22Rv1 (cell line): ENCODE results near the gene CHKA.

Experiments
- H3K27ac ChIP-seq: fragments of 450-650 bp; 2 replicates; pipeline ENCODE4 v1.5.1; 2017
- ZFX ChIP-seq: fragments of 450-650 bp; IDR thresholded peaks from 2 replicates; pipeline ENCODE4 v1.6.1; 2017; ENCODE audit warnings: antibody characterized with exemption, borderline replicate concordance
- TF ChIP-seq, protein P1 (sequence below): fragments of 450-650 bp; IDR thresholded peaks from 2 replicates; pipeline ENCODE4 v1.5.1; 2017; ENCODE audit warnings: mild to moderate bottlenecking

CHKA gene

DNA sequence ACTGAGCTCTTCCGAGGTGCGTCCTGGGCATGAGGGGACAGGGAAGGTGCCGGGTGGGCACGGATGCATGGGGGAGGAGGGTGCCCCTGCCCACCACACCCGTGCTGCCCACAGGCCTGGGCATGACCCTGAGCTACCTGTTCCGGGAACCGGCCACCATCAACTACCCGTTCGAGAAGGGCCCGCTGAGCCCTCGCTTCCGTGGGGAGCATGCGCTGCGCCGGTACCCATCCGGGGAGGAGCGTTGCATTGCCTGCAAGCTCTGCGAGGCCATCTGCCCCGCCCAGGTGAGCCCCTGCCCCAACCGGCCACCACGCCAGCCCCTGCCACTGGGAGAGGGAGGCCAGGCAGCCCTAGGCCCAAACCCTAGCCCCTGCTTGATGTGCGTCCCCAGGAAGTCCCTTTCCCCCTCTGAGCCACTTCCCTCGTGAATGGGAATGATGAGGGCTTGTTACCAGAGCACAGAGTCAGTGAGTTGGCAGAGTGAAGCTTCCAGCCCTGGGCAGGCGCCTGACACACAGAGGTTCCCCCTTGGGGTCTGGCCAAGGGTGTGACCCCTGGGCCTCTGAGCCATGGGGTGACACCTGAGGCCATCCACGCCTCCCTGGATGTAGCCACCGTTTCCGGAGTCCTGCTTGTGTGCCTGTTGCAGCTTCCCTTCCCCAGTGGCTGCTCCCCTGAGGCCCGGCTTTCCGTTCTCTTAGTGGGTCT lies 88.0 kb downstream of the CHKA start:
- TF ChIP-seq, protein P1, sequence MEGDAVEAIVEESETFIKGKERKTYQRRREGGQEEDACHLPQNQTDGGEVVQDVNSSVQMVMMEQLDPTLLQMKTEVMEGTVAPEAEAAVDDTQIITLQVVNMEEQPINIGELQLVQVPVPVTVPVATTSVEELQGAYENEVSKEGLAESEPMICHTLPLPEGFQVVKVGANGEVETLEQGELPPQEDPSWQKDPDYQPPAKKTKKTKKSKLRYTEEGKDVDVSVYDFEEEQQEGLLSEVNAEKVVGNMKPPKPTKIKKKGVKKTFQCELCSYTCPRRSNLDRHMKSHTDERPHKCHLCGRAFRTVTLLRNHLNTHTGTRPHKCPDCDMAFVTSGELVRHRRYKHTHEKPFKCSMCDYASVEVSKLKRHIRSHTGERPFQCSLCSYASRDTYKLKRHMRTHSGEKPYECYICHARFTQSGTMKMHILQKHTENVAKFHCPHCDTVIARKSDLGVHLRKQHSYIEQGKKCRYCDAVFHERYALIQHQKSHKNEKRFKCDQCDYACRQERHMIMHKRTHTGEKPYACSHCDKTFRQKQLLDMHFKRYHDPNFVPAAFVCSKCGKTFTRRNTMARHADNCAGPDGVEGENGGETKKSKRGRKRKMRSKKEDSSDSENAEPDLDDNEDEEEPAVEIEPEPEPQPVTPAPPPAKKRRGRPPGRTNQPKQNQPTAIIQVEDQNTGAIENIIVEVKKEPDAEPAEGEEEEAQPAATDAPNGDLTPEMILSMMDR, result no peak
- TF ChIP-seq ZFX, result no peak
- no peak overlapping the region for H3K27ac ChIP-seq

DNA sequence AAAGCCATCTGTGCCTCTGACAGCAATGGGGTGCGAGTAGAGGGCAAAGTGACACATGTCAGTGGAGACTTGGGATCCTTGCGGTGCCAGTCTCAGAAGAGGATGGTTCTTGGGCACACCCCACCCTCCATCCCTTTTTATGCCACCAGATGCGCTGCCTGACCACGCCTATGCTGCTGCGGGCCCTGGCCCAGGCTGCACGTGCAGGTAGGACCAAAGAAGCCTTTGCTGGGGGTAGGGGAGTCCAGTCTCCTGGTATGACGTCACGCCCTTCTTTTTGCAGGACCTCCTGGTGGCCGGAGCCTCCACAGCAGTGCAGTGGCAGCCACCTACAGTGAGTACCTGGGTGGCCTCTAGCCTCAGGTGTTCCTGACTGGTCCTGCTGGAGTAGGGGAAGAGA lies 89.2 kb downstream of the CHKA start:
- TF ChIP-seq, protein P1, result no peak
- no peak for TF ChIP-seq ZFX
- peak overlapping the region; percentile 80; the same call in 1 of the 2 replicates for H3K27ac ChIP-seq

- no peak for TF ChIP-seq ZFX
- TF ChIP-seq, protein P1, result no peak
- H3K27ac ChIP-seq, result peak overlapping the region; percentile 80
Observed at GRCh38 chr11:68031144-68031464, 90.1 kb downstream of the CHKA start.

GRCh38 chr11:68030318-68031143 lies 90.7 kb downstream of the CHKA start, which contains the start of gene NDUFS8:
NDUFS8 (plus strand) TSS chr11:68030681; CDS start chr11:68032152, 1,471 bp downstream.
- H3K27ac ChIP-seq, result peak within 1 kb of the TSS; percentile 80
- TF ChIP-seq, protein P1, result no peak
- no peak for TF ChIP-seq ZFX

DNA sequence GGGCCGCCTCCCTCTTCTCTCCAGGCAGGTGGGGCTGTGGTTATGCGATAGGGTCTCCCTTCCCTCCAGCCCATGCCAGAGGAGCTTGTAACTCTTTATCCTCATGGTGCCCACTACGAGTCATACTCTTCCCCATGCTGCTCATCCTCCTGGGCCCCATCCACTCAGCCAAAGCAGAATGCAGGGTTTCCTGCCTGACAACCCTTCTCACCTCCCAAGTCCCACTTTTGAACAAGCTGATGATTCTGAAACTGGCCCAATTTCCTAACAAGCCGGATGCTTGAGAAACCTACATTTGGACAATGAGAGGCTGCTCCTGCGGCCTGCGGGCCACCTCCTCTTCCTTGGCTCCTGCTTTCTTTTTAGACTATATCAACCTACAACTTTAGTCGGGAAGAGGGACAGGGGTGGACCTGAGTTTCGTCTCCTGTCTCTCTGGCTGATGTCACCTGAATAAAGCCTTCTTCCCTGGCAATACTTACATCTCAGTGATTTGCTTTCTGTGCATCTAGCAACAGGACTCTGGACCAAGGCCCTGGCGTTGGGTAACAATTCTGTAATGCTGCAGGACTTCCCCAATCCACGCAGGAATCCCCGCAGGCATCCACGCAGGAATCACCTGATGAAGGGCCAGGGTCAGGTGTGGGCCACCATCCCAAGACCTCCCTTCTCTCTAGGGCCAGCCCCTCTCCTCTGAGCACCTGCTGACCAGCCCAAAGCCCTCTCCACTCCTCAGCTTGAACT lies 92.2 kb downstream of the CHKA start:
- H3K27ac ChIP-seq, result peak overlapping the region; percentile 80
- TF ChIP-seq, protein P1, result no peak
- TF ChIP-seq ZFX, result no peak

DNA sequence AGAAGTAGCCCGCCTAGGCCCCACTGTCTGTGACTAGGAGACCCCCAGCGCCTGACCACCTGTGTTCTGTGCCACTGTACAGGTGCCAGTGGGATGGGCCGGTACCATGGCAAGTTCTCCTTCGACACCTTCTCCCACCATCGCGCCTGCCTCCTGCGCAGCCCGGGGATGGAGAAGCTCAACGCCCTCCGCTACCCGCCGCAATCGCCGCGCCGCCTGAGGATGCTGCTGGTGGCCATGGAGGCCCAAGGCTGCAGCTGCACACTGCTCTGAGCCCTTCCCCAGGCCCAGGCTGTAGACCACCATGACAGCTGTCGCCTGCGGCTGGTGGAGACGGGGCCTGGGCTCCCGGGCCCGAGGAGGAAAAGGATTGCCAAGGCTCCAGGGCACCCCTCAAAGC lies 93.5 kb downstream of the CHKA start:
- no peak overlapping the region for H3K27ac ChIP-seq
- TF ChIP-seq ZFX, result no peak
- TF ChIP-seq, protein P1, result no peak
